ENCODE data around the gene RAD51C.
"Not testable (repeated sequence)": the region's sequence is repeated elsewhere in the genome, so short reads cannot be mapped to it uniquely, and the experiment has no call there.

RAD51C gene

DNA sequence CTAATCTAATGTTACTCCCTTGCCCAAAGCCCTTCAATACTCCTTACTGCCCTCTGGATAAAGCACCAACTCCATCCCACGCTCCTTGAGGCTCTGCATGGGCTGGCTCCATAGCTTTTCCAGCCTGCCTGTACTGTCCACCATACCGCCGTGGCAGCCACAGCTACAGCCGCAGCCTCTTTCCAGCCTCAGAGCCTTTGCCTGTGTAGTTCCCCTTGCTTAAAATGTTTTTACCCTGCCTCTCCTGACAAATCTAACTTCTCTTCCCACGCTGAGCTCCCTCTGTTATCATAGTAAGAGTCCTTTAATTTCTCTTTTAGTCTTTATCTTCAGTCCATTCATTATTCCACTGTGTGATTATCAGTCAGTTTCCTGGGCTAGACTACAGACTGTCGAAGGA, 22.5 kb upstream of the RAD51C start:
- DNase-seq (ENCODE audit: extremely low read depth, low read depth) = no peak
- TF ChIP-seq, protein P1, sequence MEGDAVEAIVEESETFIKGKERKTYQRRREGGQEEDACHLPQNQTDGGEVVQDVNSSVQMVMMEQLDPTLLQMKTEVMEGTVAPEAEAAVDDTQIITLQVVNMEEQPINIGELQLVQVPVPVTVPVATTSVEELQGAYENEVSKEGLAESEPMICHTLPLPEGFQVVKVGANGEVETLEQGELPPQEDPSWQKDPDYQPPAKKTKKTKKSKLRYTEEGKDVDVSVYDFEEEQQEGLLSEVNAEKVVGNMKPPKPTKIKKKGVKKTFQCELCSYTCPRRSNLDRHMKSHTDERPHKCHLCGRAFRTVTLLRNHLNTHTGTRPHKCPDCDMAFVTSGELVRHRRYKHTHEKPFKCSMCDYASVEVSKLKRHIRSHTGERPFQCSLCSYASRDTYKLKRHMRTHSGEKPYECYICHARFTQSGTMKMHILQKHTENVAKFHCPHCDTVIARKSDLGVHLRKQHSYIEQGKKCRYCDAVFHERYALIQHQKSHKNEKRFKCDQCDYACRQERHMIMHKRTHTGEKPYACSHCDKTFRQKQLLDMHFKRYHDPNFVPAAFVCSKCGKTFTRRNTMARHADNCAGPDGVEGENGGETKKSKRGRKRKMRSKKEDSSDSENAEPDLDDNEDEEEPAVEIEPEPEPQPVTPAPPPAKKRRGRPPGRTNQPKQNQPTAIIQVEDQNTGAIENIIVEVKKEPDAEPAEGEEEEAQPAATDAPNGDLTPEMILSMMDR (IDR thresholded peaks at IDR 0.05; ENCODE audit: low read depth, low read length, missing control alignments) = no peak
- H3K4me3 ChIP-seq (replicated peaks; ENCODE audit: low read depth, low read length) = no peak overlapping the region

DNA sequence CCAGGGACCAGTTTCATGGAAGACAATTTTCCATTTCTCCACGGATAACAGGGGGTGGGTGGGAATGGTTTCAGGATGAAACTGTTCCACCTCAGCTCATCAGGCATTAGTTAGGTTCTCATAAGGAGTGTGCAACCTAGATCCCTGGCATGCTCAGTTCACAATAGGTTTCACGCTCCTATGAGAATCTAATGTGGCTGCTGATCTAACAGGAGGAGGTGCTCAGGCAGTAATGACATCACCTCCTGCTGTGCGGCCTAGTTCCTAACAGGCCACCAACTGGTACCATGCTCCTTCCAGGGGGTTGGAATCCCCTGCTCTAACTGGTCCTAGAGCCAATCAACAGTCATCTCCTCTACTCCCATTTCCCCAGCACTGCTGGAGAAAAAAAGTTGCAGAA, 20.4 kb upstream of the RAD51C start:
- TF ChIP-seq, protein P1 (IDR thresholded peaks at IDR 0.05; ENCODE audit: low read depth, low read length, missing control alignments) = no peak
- no peak for DNase-seq (ENCODE audit: extremely low read depth, low read depth)
- no peak overlapping the region for H3K4me3 ChIP-seq (replicated peaks; ENCODE audit: low read depth, low read length)

DNA sequence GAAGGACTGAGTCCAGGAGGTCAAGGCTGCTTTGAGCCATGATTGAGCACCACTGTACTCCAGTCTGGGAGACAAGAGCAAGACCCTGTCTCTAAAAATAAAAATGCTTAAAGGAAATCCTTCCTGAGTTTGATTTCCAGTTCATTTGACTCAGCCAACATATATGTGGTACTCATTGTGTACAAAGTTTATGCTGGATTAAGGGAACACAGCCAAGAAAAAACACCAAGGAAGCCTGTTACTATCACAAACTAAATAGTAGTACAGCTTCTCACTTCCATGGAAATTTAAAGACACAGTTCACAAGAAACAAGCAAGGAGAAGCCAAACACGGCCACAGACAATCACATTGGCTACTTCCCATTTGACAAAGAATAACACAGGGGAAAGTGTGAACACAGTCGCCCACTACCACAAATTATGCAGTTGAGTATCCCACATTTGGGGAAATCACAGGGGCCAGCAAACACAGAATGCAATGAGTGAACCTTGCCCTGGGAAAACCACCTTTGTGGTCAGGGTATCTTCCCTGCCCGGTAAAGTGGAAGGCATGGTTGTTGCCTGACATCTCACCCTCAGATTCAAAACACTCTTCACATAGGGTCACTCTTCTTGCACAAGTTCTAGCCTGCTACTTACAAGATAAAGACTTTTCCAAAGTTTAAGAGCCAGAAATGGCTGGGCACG, 15.1 kb upstream of the RAD51C start:
- TF ChIP-seq, protein P1 (IDR thresholded peaks at IDR 0.05; ENCODE audit: low read depth, low read length, missing control alignments) = no peak
- no peak overlapping the region for H3K4me3 ChIP-seq (replicated peaks; ENCODE audit: low read depth, low read length)
- DNase-seq (ENCODE audit: extremely low read depth, low read depth) = no peak

DNA sequence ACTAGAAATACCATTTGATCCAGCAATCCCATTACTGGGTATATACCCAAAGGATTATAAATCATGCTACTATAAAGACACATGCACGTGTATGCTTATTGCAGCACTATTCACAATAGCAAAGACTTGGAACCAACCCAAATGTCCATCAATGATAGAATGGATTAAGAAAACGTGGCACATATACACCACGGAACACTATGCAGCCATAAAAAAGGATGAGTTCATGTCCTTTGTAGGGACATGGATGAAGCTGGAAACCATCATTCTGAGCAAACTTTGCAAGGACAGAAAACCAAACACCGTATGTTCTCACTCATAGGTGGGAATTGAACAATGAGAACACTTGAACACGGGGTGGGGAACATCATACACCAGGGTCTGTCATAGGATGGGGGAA, 14.1 kb upstream of the RAD51C start:
- H3K4me3 ChIP-seq (replicated peaks; ENCODE audit: low read depth, low read length); DNase-seq (ENCODE audit: extremely low read depth, low read depth): not testable (repeated sequence)

DNA sequence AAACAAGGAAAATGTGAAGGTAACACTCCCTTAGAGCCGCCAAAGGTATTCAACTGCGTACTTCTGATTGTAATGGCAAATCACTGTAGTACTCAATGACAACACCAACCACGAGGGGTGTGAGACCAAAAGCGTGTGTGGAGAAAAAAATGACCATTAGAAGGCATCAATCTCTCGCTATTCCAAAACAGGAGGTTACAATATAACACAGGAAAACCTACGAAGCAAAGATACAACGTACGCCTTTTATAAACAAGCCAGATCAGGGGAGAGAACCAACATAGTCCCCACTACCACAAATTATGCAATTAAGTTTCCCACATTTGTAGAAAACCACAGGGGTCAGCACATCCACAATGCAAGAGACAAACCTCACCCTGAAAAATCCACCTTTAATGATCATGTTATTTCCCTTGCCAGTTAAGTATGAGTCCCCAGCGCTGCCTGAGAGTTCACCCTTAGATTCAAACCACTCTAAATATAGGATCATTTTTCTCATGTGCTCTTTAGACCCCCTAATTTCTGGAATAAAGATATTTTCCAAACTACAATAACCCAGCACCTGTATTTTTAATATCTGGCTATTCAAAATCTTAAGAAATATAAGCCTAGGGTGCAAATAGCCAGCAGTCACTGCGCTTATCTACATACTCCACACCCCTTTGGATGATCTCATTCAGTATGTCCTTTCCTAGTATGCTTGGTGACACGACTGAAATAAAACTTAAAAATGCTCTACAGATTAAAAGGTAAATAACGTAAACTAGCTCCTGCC, 13.0 kb upstream of the RAD51C start:
- no peak overlapping the region for H3K4me3 ChIP-seq (replicated peaks; ENCODE audit: low read depth, low read length)
- TF ChIP-seq, protein P1 (IDR thresholded peaks at IDR 0.05; ENCODE audit: low read depth, low read length, missing control alignments) = no peak
- no peak for DNase-seq (ENCODE audit: extremely low read depth, low read depth)

DNA sequence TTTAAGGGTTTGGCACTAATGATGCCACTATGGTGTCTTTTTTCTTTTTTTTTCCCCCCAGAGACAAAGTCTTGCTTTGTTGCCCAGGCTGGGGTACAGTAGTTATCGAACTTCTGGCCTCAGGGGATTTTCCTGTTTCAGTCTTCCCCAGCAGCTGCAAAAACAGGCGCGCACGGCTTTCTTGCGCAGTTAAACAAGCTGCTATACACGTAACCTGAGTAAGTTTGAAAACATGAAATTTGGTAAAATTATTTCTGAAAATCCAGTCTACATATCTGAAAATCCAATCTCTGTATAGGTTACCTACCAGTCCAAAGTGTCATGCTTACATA, 12.4 kb upstream of the RAD51C start:
- no peak overlapping the region for H3K4me3 ChIP-seq (replicated peaks; ENCODE audit: low read depth, low read length)
- TF ChIP-seq, protein P1 (IDR thresholded peaks at IDR 0.05; ENCODE audit: low read depth, low read length, missing control alignments) = no peak
- DNase-seq (ENCODE audit: extremely low read depth, low read depth) = no peak

DNA sequence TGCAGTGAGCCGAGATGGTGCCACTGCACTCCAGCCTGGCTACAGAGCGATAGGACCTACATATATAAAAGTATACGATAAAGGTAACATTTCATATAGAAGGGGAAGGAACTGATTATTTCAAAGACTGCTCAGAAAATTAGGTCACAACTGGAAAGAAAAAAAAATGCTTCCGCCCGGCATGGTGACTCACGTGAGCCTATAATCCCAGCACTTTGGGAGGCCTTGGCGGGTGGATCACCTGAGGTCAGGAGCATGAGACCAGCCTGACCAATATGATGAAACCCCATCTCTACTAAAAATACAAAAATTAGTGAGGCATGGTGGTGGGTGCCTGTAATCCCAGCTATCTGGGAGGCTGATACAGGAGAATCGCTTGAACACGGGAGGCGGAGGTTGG, 8.4 kb upstream of the RAD51C start:
- H3K4me3 ChIP-seq (replicated peaks; ENCODE audit: low read depth, low read length) = no peak overlapping the region
- DNase-seq (ENCODE audit: extremely low read depth, low read depth) = no peak
- TF ChIP-seq, protein P1 (IDR thresholded peaks at IDR 0.05; ENCODE audit: low read depth, low read length, missing control alignments) = no peak

DNA sequence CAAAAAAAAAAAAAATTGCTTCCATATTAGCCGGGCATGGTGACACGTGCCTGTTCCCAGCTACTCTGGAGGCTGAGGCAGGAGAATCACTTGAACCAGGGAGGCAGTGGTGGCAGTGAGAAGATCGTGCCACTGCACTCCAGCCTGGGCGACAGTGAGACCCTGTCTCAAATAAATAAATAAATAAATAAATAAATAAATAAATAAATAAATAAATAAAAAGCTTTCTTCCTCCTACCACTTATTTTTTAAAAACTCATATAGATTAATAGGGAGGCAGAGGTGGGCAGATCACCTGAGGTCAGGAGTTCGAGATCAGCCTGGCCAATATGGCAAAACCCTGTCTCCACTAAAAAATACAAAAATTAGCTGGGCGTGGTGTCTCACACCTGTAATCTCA, 7.9 kb upstream of the RAD51C start:
- DNase-seq (ENCODE audit: extremely low read depth, low read depth); H3K4me3 ChIP-seq (replicated peaks; ENCODE audit: low read depth, low read length): not testable (repeated sequence)

All from HFF-Myc (cell line).